A673 (cell line): ENCODE data around the gene NOL9. TPM values are rescaled to one million over a fixed set of nuclear protein-coding genes. Genes with fewer than 3 reads are reported as not detected.
"Not testable (repeated sequence)": the region's sequence is repeated elsewhere in the genome, so short reads cannot be mapped to it uniquely, and the experiment has no call there.

ENCODE experiments used
- BruUV-seq: library from RNA; stranded (reverse); fragments of 400-500 nt; replicated peaks from 2 replicates; lab custom pipeline; 2021; lab: Mats Ljungman, UMichigan
- CTCF ChIA-PET: fragments of 300-600 bp; sonication (Branson Sonifier 250); formaldehyde crosslinking; loops from one replicate; lab custom pipeline; 2022; ENCODE audit warnings: antibody characterized with exemption; lab: Charles Lee
- POLR2A ChIA-PET: fragments of 300-600 bp; sonication (Branson Sonifier 250); formaldehyde crosslinking; loops from one replicate; lab custom pipeline; 2022; ENCODE audit warnings: antibody characterized with exemption; ENCODE audit not compliant: low non-redundant PET; lab: Charles Lee
- DNase-seq: peaks from one replicate; pipeline ENCODE4 v3.0.0-alpha.2; 2015; ENCODE audit warnings: low spot score
- H3K27ac ChIP-seq: fragments of 200-600 bp; sonication (generic); 2 replicates; pipeline ENCODE4 v1.5.1; 2016; ENCODE audit warnings: mixed run types, low read depth, mild to moderate bottlenecking, mixed read lengths, antibody characterized with exemption, low read length; ENCODE audit not compliant: poor library complexity, severe bottlenecking
- H3K27me3 ChIP-seq: fragments of 200-600 bp; sonication (generic); replicated peaks from 2 replicates; pipeline ENCODE4 v1.6.1; 2017; ENCODE audit warnings: mixed run types, low read depth, mild to moderate bottlenecking, mixed read lengths, antibody characterized with exemption, low read length; ENCODE audit not compliant: insufficient read depth, poor library complexity
- H3K36me3 ChIP-seq: fragments of 200-600 bp; sonication (generic); 2 replicates; pipeline ENCODE4 v1.6.1; 2016; ENCODE audit warnings: mixed run types, mild to moderate bottlenecking, mixed read lengths, antibody characterized with exemption, low read length; ENCODE audit not compliant: insufficient read depth, poor library complexity, severe bottlenecking
- H3K4me1 ChIP-seq: fragments of 200-600 bp; sonication (generic); 2 replicates; pipeline ENCODE4 v1.6.1; 2017; ENCODE audit warnings: mixed run types, mild to moderate bottlenecking, mixed read lengths, antibody characterized with exemption, low read length; ENCODE audit not compliant: insufficient read depth, poor library complexity, severe bottlenecking
- H3K4me3 ChIP-seq: fragments of 200-600 bp; sonication (generic); 2 replicates; pipeline ENCODE4 v1.5.1; 2016; ENCODE audit warnings: low read depth, mixed run types, mild to moderate bottlenecking, mixed read lengths, low read length; ENCODE audit not compliant: poor library complexity, severe bottlenecking
- H3K9me3 ChIP-seq: fragments of 200-600 bp; sonication (generic); 2 replicates; pipeline ENCODE4 v1.6.1; 2016; ENCODE audit warnings: mixed run types, low read depth, mild to moderate bottlenecking, mixed read lengths, antibody characterized with exemption, low read length; ENCODE audit not compliant: poor library complexity, severe bottlenecking
- EZH2 ChIP-seq: fragments of 200-600 bp; sonication (generic); IDR thresholded peaks from 2 replicates; pipeline ENCODE4 v1.6.1; 2017; ENCODE audit warnings: borderline replicate concordance, low read depth, mild to moderate bottlenecking, mixed read lengths, antibody characterized with exemption, low read length; ENCODE audit not compliant: poor library complexity, severe bottlenecking
- intact Hi-C: fragments of 100-400 bp; cut with micrococcal nuclease; formaldehyde crosslinking; loops from one replicate; pipeline ENCODE4 v1.10.0; 2022; ENCODE audit not compliant: unreplicated experiment
- total RNA-seq: library from RNA; stranded (reverse); gene quantifications from 2 replicates; pipeline ENCODE4 v1.2.3, GENCODE V29; 2021
- TF ChIP-seq, protein P1 (sequence below): fragments of 300-800, 200-600 bp; sonication (generic); conservative IDR thresholded peaks from 2 replicates; pipeline ENCODE4 v1.5.1; 2017; ENCODE audit warnings: low read depth, mild to moderate bottlenecking, antibody characterized with exemption, low read length, moderate library complexity, mixed read lengths

The NOL9 gene
- total RNA-seq, 1 experiment from 2014 or later, result 55.6 TPM

DNA sequence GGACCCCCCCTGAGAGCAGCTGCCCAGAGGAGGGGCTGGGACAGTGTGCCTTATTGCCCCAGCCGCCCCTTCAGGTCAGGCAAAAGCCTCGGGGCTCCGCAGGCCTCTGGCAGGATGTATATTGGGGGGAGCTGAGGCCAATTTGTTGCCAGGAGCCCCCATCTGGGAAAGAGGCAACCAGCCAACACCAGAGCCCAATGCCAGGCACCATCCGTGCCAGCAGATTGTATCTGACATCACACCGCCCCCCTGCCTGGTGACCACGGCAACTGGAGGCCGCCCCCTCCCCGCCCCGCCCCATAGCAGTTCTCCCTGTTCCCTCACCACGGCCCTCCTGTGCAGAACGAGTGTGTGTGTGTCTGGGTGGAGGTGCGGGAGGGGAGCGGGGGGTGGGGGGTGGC, 59.3 kb downstream of the NOL9 start:
- ChIA-PET CTCF (no interaction called here), POLR2A (no interaction called here)
- no TSS peak for BruUV-seq
- Histone ChIP-seq H3K4me3 (no peak overlapping the region), H3K27ac (no peak overlapping the region), H3K9me3 (no peaks in the 10 kb centered on the region), H3K36me3 (no peaks in the 10 kb centered on the region), H3K27me3 (no peaks in the 10 kb centered on the region), H3K4me1 (peaks cover 14% of the 10 kb centered on the region)
- no peak for DNase-seq
- intact Hi-C loops, result no loop called here
- TF ChIP-seq EZH2, result no peak
- TF ChIP-seq, protein P1, sequence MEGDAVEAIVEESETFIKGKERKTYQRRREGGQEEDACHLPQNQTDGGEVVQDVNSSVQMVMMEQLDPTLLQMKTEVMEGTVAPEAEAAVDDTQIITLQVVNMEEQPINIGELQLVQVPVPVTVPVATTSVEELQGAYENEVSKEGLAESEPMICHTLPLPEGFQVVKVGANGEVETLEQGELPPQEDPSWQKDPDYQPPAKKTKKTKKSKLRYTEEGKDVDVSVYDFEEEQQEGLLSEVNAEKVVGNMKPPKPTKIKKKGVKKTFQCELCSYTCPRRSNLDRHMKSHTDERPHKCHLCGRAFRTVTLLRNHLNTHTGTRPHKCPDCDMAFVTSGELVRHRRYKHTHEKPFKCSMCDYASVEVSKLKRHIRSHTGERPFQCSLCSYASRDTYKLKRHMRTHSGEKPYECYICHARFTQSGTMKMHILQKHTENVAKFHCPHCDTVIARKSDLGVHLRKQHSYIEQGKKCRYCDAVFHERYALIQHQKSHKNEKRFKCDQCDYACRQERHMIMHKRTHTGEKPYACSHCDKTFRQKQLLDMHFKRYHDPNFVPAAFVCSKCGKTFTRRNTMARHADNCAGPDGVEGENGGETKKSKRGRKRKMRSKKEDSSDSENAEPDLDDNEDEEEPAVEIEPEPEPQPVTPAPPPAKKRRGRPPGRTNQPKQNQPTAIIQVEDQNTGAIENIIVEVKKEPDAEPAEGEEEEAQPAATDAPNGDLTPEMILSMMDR, result no peak

DNA sequence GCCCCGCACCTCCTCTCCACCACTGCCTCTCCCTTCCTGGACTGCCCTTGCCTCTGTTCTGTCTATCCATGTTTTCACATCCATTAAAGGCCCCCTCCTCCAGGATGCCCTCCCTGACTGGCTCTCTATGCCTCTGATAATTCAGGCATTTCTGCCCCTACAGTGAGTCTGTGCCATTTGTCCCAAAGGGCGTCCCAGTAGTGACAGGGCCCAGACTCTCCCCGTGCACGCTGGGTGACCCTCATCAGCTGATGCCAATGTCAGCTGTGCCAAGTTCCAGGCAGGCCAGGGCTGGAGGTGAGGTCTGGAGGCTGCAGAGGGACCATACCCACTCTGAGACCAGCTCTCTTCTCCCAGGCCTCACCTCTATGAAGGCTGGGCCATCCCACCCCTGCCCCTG, 59.7 kb downstream of the NOL9 start:
- Histone ChIP-seq H3K27me3 (no peaks in the 10 kb centered on the region), H3K27ac (no peak overlapping the region), H3K9me3 (no peaks in the 10 kb centered on the region), H3K4me3 (no peak overlapping the region), H3K4me1 (peaks cover 14% of the 10 kb centered on the region), H3K36me3 (no peaks in the 10 kb centered on the region)
- BruUV-seq, result no TSS peak
- intact Hi-C loops, result no loop called here
- ChIA-PET CTCF (no interaction called here), POLR2A (no interaction called here)
- no peak for DNase-seq
- TF ChIP-seq EZH2, result no peak
- TF ChIP-seq, protein P1, result no peak

DNA sequence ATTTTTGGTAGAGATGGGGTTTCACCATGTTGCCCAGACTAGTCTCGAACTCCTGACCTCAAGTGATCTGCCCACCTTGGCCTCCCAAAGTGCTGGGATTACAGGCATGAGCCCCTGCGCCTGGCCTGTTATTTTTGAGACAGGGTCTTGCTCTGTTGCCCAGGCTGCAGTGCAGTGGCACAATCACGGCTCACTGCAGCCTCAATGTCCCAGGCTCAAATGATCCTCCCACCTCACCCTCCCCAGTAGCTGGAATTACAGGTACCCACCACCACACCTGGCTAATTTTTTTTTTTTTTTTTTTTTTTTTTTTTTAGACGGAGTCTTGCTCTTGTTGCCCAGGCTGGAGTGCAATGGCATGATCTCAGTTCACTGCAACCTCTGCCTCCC, 60.5 kb downstream of the NOL9 start:
- H3K4me3 ChIP-seq, intact Hi-C loops, H3K36me3 ChIP-seq, CTCF ChIA-PET, BruUV-seq, H3K9me3 ChIP-seq, DNase-seq, POLR2A ChIA-PET, H3K27ac ChIP-seq, H3K27me3 ChIP-seq: not testable (repeated sequence)
- H3K4me1 ChIP-seq, result peaks cover 14% of the 10 kb centered on the region

DNA sequence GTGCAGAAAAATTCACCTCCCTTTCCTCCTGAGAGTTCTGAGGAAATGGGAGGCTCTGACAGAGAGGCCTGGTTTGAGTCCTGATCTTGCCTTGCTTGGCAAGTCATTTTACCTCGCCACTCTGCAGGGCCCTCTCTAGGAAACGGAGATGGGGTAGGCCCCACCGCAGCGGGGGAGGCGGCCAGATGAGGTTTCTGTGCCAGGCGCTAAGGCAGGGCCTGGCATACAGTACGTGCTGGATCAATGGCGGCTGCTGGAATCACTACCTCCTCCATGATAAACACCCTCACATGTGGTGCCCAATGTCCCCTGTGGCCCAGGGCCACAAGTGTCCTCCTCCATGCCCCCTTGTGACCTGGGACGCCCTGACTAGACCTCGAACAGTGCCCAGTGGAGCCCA, 62.3 kb downstream of the NOL9 start:
- no peak for TF ChIP-seq EZH2
- TF ChIP-seq, protein P1, result no peak
- H3K4me1 ChIP-seq, result peaks cover 14% of the 10 kb centered on the region
- ChIA-PET CTCF (no interaction called here), POLR2A (no interaction called here)
- H3K4me3 ChIP-seq, result no peak overlapping the region
- intact Hi-C loops, result no loop called here
- no peaks in the 10 kb centered on the region for H3K36me3 ChIP-seq
- H3K27me3 ChIP-seq, result no peaks in the 10 kb centered on the region
- no TSS peak for BruUV-seq
- H3K27ac ChIP-seq, result no peak overlapping the region
- no peak for DNase-seq
- no peaks in the 10 kb centered on the region for H3K9me3 ChIP-seq
